ENCODE measurements around the gene KCNC3.

DNA sequence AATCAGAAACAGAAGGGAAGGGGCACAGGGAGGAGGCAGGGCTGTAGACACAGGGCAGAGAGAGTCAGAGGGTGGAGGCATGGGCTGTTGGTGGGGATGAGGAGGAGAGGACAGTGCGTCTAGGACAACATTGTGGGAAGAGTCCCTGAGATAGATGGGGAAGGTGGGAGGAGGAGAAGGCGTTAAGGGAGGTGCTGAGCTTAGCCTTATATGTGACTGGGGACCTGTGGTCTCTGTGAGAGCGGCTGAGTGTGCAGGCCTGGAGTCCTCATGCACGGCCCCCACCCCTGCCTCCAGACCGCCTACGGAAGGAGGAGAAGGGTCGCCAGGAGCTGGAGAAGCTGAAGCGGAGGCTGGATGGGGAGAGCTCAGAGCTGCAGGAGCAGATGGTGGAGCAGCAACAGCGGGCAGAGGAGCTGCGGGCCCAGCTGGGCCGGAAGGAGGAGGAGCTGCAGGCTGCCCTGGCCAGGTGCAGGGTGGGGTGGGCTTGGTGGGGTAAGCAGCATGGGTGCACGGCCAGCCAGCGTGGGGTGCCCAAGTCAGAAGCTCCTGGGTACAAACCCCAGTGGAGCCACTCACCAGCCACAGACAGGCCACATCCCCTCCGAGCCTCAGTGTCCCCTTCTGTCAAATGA is 56.8 kb downstream of the KCNC3 start:
- TF ChIP-seq MAZ (IDR thresholded peaks at IDR 0.05; ENCODE audit: borderline replicate concordance, low read depth, low read length) (no peak), EP300 (IDR thresholded peaks at IDR 0.05) (no peak), POLR2A (IDR thresholded peaks at IDR 0.05; ENCODE audit: low read length) (no peak), CHD4 (IDR thresholded peaks at IDR 0.05; ENCODE audit: borderline replicate concordance) (no peak), ZFP36 (IDR thresholded peaks at IDR 0.05; ENCODE audit: borderline replicate concordance, partially characterized antibody) (no peak), ZC3H11A (IDR thresholded peaks at IDR 0.05) (no peak), KDM5A (IDR thresholded peaks at IDR 0.05) (no peak), POLR2AphosphoS2 (conservative IDR thresholded peaks at IDR 0.05; ENCODE audit: low read length) (no peak)
- TF ChIP-seq, protein P1, sequence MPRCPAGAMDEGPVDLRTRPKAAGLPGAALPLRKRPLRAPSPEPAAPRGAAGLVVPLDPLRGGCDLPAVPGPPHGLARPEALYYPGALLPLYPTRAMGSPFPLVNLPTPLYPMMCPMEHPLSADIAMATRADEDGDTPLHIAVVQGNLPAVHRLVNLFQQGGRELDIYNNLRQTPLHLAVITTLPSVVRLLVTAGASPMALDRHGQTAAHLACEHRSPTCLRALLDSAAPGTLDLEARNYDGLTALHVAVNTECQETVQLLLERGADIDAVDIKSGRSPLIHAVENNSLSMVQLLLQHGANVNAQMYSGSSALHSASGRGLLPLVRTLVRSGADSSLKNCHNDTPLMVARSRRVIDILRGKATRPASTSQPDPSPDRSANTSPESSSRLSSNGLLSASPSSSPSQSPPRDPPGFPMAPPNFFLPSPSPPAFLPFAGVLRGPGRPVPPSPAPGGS (IDR thresholded peaks at IDR 0.05): no peak
- TF ChIP-seq, protein P2, sequence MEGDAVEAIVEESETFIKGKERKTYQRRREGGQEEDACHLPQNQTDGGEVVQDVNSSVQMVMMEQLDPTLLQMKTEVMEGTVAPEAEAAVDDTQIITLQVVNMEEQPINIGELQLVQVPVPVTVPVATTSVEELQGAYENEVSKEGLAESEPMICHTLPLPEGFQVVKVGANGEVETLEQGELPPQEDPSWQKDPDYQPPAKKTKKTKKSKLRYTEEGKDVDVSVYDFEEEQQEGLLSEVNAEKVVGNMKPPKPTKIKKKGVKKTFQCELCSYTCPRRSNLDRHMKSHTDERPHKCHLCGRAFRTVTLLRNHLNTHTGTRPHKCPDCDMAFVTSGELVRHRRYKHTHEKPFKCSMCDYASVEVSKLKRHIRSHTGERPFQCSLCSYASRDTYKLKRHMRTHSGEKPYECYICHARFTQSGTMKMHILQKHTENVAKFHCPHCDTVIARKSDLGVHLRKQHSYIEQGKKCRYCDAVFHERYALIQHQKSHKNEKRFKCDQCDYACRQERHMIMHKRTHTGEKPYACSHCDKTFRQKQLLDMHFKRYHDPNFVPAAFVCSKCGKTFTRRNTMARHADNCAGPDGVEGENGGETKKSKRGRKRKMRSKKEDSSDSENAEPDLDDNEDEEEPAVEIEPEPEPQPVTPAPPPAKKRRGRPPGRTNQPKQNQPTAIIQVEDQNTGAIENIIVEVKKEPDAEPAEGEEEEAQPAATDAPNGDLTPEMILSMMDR (IDR thresholded peaks at IDR 0.05): no peak
- TF ChIP-seq, protein P3, sequence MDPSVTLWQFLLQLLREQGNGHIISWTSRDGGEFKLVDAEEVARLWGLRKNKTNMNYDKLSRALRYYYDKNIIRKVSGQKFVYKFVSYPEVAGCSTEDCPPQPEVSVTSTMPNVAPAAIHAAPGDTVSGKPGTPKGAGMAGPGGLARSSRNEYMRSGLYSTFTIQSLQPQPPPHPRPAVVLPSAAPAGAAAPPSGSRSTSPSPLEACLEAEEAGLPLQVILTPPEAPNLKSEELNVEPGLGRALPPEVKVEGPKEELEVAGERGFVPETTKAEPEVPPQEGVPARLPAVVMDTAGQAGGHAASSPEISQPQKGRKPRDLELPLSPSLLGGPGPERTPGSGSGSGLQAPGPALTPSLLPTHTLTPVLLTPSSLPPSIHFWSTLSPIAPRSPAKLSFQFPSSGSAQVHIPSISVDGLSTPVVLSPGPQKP (IDR thresholded peaks at IDR 0.05; ENCODE audit: low read depth, low read length): no peak

Data from A549 (cell line).